Type B pancreatic cell (in vitro differentiated cells): Measurements from ENCODE around the gene ADPRHL1. TPM values are rescaled to one million over a fixed set of nuclear protein-coding genes. Genes with fewer than 3 reads are reported as not detected.

Source experiments
- DNase-seq: peaks from one replicate; pipeline ENCODE4 v3.0.0; 2021; ENCODE audit warnings: mixed read lengths; ENCODE audit not compliant: unreplicated experiment; ENCODE audit errors: extremely low spot score
- H3K27ac Mint-ChIP-seq: 2 replicates; pipeline ENCODE4 v1.8.0; 2021; ENCODE audit warnings: mild to moderate bottlenecking, mixed read lengths
- H3K27me3 Mint-ChIP-seq: 2 replicates; pipeline ENCODE4 v1.8.0; 2021; ENCODE audit warnings: mixed read lengths
- H3K36me3 Mint-ChIP-seq: 2 replicates; pipeline ENCODE4 v1.8.0; 2021; ENCODE audit warnings: mixed read lengths
- H3K4me1 Mint-ChIP-seq: one replicate; pipeline ENCODE4 v1.8.0; 2021; ENCODE audit warnings: mixed read lengths; ENCODE audit not compliant: unreplicated experiment
- H3K4me3 Mint-ChIP-seq: 2 replicates; pipeline ENCODE4 v1.8.0; 2021; ENCODE audit warnings: mild to moderate bottlenecking, mixed read lengths
- H3K9me3 Mint-ChIP-seq: 2 replicates; pipeline ENCODE4 v1.8.0; 2021; ENCODE audit warnings: mixed read lengths
- total RNA-seq: library from RNA; stranded (reverse); gene quantifications from 2 replicates; pipeline ENCODE4 v1.2.1, GENCODE V29; 2021; ENCODE audit warnings: low replicate concordance
- TF ChIP-seq, protein P1 (sequence below): fragments of 200-600 bp; sonication (generic); conservative IDR thresholded peaks from 2 replicates; pipeline ENCODE4 v1.5.0; 2021; ENCODE audit warnings: antibody characterized with exemption, mild to moderate bottlenecking

ADPRHL1 gene
- total RNA-seq, 1 donor from 2014 or later, result 4.1 TPM

DNA sequence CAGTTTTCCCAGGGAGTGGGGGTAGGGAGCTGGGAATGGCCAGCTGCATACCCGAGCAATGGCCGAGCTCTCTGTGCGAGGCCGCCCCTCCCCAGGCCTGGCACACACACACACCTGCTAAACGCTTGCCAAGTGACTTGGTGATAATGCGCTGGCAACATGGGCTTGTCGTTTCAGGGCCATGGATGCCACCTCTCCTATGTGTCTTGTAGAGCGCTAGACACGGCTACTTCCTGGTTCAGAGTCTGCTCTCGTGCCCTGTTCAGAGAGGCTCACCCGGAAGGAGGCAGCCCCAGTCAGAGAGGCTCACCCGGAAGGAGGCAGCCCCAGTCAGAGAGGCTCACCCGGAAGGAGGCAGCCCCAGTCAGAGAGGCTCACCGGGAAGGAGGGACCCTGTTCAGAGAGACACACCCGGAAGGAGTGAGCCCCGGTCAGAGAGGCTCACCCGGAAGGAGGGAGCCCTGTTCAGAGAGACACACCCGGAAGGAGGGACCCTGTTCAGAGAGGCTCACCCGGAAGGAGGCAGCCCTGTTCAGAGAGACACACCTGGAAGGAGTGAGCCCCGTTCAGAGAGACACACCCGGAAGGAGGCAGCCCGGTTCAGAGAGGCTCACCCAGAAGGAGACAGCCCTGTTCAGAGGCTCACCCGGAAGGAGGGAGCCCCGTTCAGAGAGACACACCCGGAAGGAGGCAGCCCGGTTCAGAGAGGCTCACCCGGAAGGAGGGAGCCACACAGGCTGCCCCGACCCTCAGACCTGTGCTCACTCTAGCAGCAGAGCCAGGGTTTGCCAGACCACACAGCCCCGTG is 4.2 kb downstream of the ADPRHL1 start:
- H3K36me3 Mint-ChIP-seq, result no peaks in the 10 kb centered on the region
- H3K27ac Mint-ChIP-seq, result no peak overlapping the region
- H3K4me3 Mint-ChIP-seq, result no peak overlapping the region
- H3K9me3 Mint-ChIP-seq, result no peaks in the 10 kb centered on the region
- TF ChIP-seq, protein P1, sequence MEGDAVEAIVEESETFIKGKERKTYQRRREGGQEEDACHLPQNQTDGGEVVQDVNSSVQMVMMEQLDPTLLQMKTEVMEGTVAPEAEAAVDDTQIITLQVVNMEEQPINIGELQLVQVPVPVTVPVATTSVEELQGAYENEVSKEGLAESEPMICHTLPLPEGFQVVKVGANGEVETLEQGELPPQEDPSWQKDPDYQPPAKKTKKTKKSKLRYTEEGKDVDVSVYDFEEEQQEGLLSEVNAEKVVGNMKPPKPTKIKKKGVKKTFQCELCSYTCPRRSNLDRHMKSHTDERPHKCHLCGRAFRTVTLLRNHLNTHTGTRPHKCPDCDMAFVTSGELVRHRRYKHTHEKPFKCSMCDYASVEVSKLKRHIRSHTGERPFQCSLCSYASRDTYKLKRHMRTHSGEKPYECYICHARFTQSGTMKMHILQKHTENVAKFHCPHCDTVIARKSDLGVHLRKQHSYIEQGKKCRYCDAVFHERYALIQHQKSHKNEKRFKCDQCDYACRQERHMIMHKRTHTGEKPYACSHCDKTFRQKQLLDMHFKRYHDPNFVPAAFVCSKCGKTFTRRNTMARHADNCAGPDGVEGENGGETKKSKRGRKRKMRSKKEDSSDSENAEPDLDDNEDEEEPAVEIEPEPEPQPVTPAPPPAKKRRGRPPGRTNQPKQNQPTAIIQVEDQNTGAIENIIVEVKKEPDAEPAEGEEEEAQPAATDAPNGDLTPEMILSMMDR, result no peak
- H3K4me1 Mint-ChIP-seq, result peaks cover 10% of the 10 kb centered on the region
- no peaks in the 10 kb centered on the region for H3K27me3 Mint-ChIP-seq
- DNase-seq, result no peak

DNA sequence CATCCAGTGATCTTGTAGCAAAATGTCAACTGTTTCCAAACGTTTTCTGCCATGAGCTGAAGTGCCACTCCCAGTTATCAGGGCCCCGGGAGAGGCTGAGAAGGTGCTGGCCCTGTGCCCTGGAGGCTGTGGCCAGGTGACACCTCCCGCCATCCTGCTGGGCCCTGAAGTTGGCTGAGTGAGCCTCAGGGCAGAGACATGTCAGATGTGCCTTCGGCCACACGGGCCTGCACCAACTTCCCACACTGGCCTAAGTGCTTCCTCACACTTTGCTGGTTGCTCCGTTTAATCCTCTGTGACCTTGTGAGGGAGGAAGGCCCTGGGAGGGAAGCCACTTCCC is 4.8 kb downstream of the ADPRHL1 start:
- H3K27ac Mint-ChIP-seq, result no peak overlapping the region
- H3K9me3 Mint-ChIP-seq, result no peaks in the 10 kb centered on the region
- H3K36me3 Mint-ChIP-seq, result no peaks in the 10 kb centered on the region
- DNase-seq, result no peak
- H3K4me3 Mint-ChIP-seq, result no peak overlapping the region
- TF ChIP-seq, protein P1, result no peak
- H3K27me3 Mint-ChIP-seq, result no peaks in the 10 kb centered on the region
- peaks cover 4% of the 10 kb centered on the region for H3K4me1 Mint-ChIP-seq

DNA sequence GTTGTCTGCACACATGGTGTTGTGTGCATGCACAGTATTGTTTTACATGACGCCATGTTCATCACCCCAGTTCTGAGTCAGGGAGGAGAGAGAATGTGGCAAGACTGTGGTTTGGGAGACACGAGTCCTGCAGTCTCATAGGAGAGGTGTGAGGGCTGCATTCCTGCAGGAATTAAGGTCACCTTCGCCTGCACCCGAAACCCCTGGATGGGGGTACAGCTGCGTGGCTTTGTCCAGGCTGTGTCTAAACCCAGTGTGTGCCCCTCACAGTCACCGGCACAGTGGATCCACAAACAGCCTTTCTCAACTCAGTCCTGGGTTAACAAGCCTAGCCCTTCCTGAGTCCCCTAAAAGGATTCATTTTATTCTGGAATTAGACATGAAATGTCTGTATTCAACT is 5.7 kb downstream of the ADPRHL1 start:
- no peak overlapping the region for H3K4me3 Mint-ChIP-seq
- peaks cover 2% of the 10 kb centered on the region for H3K4me1 Mint-ChIP-seq
- no peak for DNase-seq
- no peaks in the 10 kb centered on the region for H3K9me3 Mint-ChIP-seq
- H3K27ac Mint-ChIP-seq, result no peak overlapping the region
- no peaks in the 10 kb centered on the region for H3K27me3 Mint-ChIP-seq
- TF ChIP-seq, protein P1, result no peak
- H3K36me3 Mint-ChIP-seq, result peaks cover 4% of the 10 kb centered on the region

DNA sequence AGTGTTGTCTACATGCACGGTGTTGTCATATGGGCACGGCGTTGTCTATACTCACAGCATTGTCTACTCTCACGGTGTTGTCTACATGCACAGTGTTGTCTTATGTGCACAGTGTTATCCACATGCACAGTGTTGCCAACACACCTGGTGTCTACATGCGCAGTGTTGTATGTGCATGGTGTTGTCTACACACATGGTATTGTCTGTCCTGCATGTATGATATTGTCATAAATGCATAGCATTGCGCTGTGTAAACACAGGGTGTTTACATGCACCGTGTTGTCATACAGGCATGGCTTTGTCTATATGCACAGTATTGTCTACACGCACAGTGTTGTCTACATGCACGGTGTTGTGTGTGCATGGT is 6.8 kb downstream of the ADPRHL1 start:
- no peak for DNase-seq
- TF ChIP-seq, protein P1, result no peak
- Mint-ChIP-seq H3K4me3 (no peak overlapping the region), H3K27ac (no peak overlapping the region), H3K36me3 (peaks cover 11% of the 10 kb centered on the region), H3K9me3 (no peaks in the 10 kb centered on the region), H3K27me3 (no peaks in the 10 kb centered on the region), H3K4me1 (no peaks in the 10 kb centered on the region)

DNA sequence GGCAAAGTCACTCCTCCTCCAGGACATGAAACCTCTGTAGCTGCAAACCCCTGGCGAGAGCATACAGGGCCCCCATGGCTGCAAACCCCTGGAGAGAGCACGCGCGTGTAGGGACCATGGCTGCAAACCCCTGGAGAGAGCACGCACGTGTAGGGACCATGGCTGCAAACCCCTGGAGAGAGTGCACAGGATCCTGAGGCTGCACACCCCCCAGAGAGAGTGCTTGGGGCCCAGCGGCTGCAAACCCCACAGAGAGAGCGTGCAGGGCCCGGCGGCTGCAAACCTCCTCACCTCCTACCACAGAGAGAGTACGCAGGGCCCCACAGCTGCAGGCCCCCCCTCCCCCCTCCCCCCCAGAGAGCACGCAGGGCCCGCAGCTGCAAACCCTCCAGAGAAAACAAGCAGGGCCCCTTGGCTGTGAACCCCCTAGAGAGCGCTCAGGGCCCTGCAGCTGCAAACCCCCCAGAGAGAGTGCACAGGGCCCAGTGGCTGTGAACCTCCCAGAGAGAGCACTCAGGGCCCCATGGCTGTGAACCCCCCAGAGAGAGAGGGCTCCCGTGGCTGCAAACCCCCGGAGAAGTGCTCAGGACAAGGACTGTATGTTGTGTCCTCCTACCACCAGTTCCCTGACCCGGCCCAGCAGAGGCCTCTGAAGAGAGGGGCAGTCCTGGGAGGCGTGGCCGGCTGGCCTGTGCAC is 7.3 kb downstream of the ADPRHL1 start:
- no peak overlapping the region for H3K27ac Mint-ChIP-seq
- TF ChIP-seq, protein P1, result no peak

More for the DNA sequence above, 7.3 kb downstream of the ADPRHL1 start:
- DNase-seq, result no peak
- Mint-ChIP-seq H3K4me3 (no peak overlapping the region), H3K36me3 (peaks cover 15% of the 10 kb centered on the region), H3K4me1 (no peaks in the 10 kb centered on the region), H3K27me3 (no peaks in the 10 kb centered on the region), H3K9me3 (no peaks in the 10 kb centered on the region)
